ENCODE measurements around the gene NUDT21. TPM values are rescaled to one million over a fixed set of nuclear protein-coding genes. Genes with fewer than 3 reads are reported as not detected.
"Not testable (repeated sequence)": the region's sequence is repeated elsewhere in the genome, so short reads cannot be mapped to it uniquely, and the experiment has no call there.

The NUDT21 gene
- polyA plus RNA-seq, 1 of the 3 experiments (the other 2 are of a cell fraction): 42.2 TPM

GRCh38 chr16:56491657-56492261, 40.6 kb upstream of the NUDT21 start:
- ChIA-PET CTCF (no interaction called here), POLR2A (no interaction called here)
- WGBS (ENCODE audit: low lambda C conversion rate): 97% methylated on average over 4 of the region's 4 CpGs
- Histone ChIP-seq H4K20me1 (ENCODE audit: insufficient read depth) (no peaks in the 10 kb centered on the region), H3K79me2 (ENCODE audit: insufficient read depth) (no peaks in the 10 kb centered on the region; the same call in 1 of the 2 replicates), H3F3A (replicated peaks; ENCODE audit: insufficient read depth) (no peaks in the 10 kb centered on the region), H3K4me2 (no peak overlapping the region), H3K27me3 (ENCODE audit: insufficient read depth) (no peaks in the 10 kb centered on the region), H3K27ac (ENCODE audit: low read depth in 2 of 2, low read length in 1 of 2) (no peak overlapping the region), H3K9me3 (no peaks in the 10 kb centered on the region), H3K36me3 (replicated peaks in 1 of 2; ENCODE audit: control insufficient read depth in 1 of 2, insufficient read depth in 2 of 2, low read length in 1 of 2) (peaks cover 24 to 66% of the 10 kb centered on the region in 2 experiments), H3K9me2 (no peaks in the 10 kb centered on the region), H3K4me1 (ENCODE audit: control insufficient read depth in 1 of 2, insufficient read depth in 2 of 2, low read depth in 1 of 2, low read length in 1 of 2) (no peaks in the 10 kb centered on the region; a peak in 1 of 4 replicates), H3K9ac (no peak overlapping the region), H3K4me3 (ENCODE audit: low read depth in 2 of 2, low read length in 1 of 2) (no peak overlapping the region), H2AFZ (ENCODE audit: low read depth) (no peak overlapping the region)
- TF ChIP-seq RFX5 (IDR thresholded peaks at IDR 0.05; ENCODE audit: low read length) (no peak), GABPA (IDR thresholded peaks at IDR 0.05; ENCODE audit: low read depth) (no peak), TAF1 (IDR thresholded peaks at IDR 0.05; ENCODE audit: borderline replicate concordance, low read depth, low read length) (no peak), FOXM1 (IDR thresholded peaks at IDR 0.05; ENCODE audit: low read depth) (no peak), MXI1 (IDR thresholded peaks at IDR 0.05; ENCODE audit: low read depth, low read length) (no peak), ELF1 (IDR thresholded peaks at IDR 0.05) (no peak), POLR2AphosphoS5 (IDR thresholded peaks at IDR 0.05; ENCODE audit: low read depth, low read length) (no peak), CHD2 (IDR thresholded peaks at IDR 0.05; ENCODE audit: low read length, partially characterized antibody) (no peak), NFIC (IDR thresholded peaks at IDR 0.05; ENCODE audit: borderline replicate concordance) (no peak), MAX (IDR thresholded peaks at IDR 0.05; ENCODE audit: low read depth) (no peak), YY1 (IDR thresholded peaks at IDR 0.05; ENCODE audit: low read depth) (no peak), NRF1 (IDR thresholded peaks at IDR 0.05; ENCODE audit: low read depth, low read length) (no peak), TEAD4 (IDR thresholded peaks at IDR 0.05; ENCODE audit: borderline replicate concordance, insufficient read depth) (no peak), TCF12 (IDR thresholded peaks at IDR 0.05) (no peak), RAD21 (IDR thresholded peaks at IDR 0.05; ENCODE audit: low read length) (no peak), USF1 (IDR thresholded peaks at IDR 0.05; ENCODE audit: borderline replicate concordance, low read depth) (no peak)
- DNase-seq: no peak

DNA sequence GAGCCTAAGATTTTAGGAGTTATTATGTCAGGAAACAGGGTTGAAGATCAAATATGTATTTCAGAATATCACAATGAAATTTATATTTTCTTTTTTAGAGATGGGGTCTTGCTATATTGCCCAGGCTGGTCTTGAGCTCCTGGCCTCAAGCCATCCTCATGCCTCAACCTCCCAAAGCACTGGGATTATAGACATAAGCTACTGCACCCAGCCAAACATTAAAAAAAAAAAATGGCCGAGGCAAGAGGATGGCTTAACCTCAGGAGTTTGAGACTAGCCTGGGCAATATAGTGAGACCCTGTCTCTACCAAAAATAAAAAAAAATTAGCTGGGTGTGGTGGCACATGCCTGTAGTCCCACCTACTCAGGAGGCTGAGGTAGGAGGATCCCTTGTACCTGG, 37.7 kb upstream of the NUDT21 start:
- DNase-seq; H2AFZ ChIP-seq (ENCODE audit: low read depth); H3K4me3 ChIP-seq (ENCODE audit: low read depth in 2 of 2, low read length in 1 of 2); H3K9me2 ChIP-seq; H3K9ac ChIP-seq; H3K27ac ChIP-seq (ENCODE audit: low read depth in 2 of 2, low read length in 1 of 2); CTCF ChIA-PET; H3K4me2 ChIP-seq; H4K20me1 ChIP-seq (ENCODE audit: insufficient read depth); H3F3A ChIP-seq (replicated peaks; ENCODE audit: insufficient read depth); H3K4me1 ChIP-seq (ENCODE audit: control insufficient read depth in 1 of 2, insufficient read depth in 2 of 2, low read depth in 1 of 2, low read length in 1 of 2); H3K79me2 ChIP-seq (ENCODE audit: insufficient read depth); H3K9me3 ChIP-seq; H3K27me3 ChIP-seq (ENCODE audit: insufficient read depth): not testable (repeated sequence)
- H3K36me3 ChIP-seq (replicated peaks in 1 of 2; ENCODE audit: control insufficient read depth in 1 of 2, insufficient read depth in 2 of 2, low read length in 1 of 2): peaks cover 29 to 69% of the 10 kb centered on the region in 2 experiments
- WGBS (ENCODE audit: low lambda C conversion rate): 93% methylated on average over 1 of the region's 1 CpG
- POLR2A ChIA-PET: interaction anchor here (0.7 kb wide), 1 partner anchor 10 kb away, joined by 3 read pairs; no protein-coding TSS in a partner anchor
